B cell (primary cell): ENCODE results near the gene SPPL2A. TPM values are rescaled to one million over a fixed set of nuclear protein-coding genes. Genes with fewer than 3 reads are reported as not detected.

Experiments used
- ATAC-seq: fragments of 200-7000 bp; cut with Tn5 transposase; one replicate; pipeline ENCODE4 v1.10.0; 2021; ENCODE audit warnings: low read depth, mild to moderate bottlenecking, moderate number of reproducible peaks, moderate library complexity
- CTCF ChIA-PET: fragments of 350-600 bp; sonication (Branson Sonifier 250); formaldehyde crosslinking; loops from one replicate; lab custom pipeline; 2021; ENCODE audit warnings: antibody characterized with exemption, inconsistent platforms; lab: Charles Lee
- POLR2A ChIA-PET: fragments of 350-600 bp; sonication (Branson Sonifier 250); formaldehyde crosslinking; loops from one replicate; lab custom pipeline; 2021; ENCODE audit warnings: antibody characterized with exemption; lab: Charles Lee
- DNase-seq: peaks from one replicate; pipeline ENCODE4 v3.0.0; 2013
- H2AFZ ChIP-seq: 2 replicates; pipeline ENCODE4 v1.6.1; 2012; ENCODE audit warnings: mild to moderate bottlenecking, low read depth, low read length; ENCODE audit not compliant: insufficient read depth, poor library complexity, severe bottlenecking
- H3K27ac ChIP-seq, 2 donors: 1 replicate in 1 of 2; 2 replicates in 1 of 2; pipeline ENCODE4 v1.5.1; 2012 to 2013; ENCODE audit warnings: low read length in 2 of 2, mild to moderate bottlenecking in 2 of 2, moderate library complexity in 1 of 2
- H3K27me3 ChIP-seq, 4 experiments: fragments of 200-600 bp in 1 of 4; sonication (generic) in 1 of 4; replicated peaks in 1 of 4; 1 replicate in 2 of 4; 2 replicates in 2 of 4; pipeline versions ENCODE4 v1.6.1 to v1.7.0; 2013 to 2016; ENCODE audit warnings: low read length in 3 of 4, mild to moderate bottlenecking in 2 of 4, mixed read lengths in 1 of 4, moderate library complexity in 1 of 4; ENCODE audit not compliant: insufficient read depth in 4 of 4, control insufficient read depth in 3 of 4; ENCODE audit errors: control extremely low read depth in 1 of 4
- H3K36me3 ChIP-seq, 2 experiments: replicated peaks in 1 of 2; 1 replicate in 1 of 2; 2 replicates in 1 of 2; pipeline versions ENCODE4 v1.6.1 to v1.7.1; 2013; ENCODE audit warnings: low read length in 1 of 2; ENCODE audit not compliant: insufficient read depth in 2 of 2, control insufficient read depth in 1 of 2; ENCODE audit errors: control extremely low read depth in 1 of 2, extremely low read depth in 1 of 2
- H3K4me1 ChIP-seq, 2 donors: fragments of 200-600 bp in 1 of 2; sonication (generic) in 1 of 2; 1 replicate in 1 of 2; 2 replicates in 1 of 2; pipeline versions ENCODE4 v1.5.1 to v1.6.1; 2013 to 2017; ENCODE audit warnings: low read length in 2 of 2; ENCODE audit not compliant: control insufficient read depth in 2 of 2, insufficient read depth in 2 of 2
- H3K4me2 ChIP-seq: replicated peaks from 2 replicates; pipeline ENCODE3; 2012; ENCODE audit warnings: mild to moderate bottlenecking, low read depth, low read length; ENCODE audit not compliant: poor library complexity, severe bottlenecking
- H3K4me3 ChIP-seq, 5 experiments: fragments of 200-600 bp in 1 of 5; sonication (generic) in 1 of 5; 1 replicate in 3 of 5; 2 replicates in 2 of 5; pipeline versions ENCODE4 v1.5.1 to v1.7.0; 2011 to 2016; ENCODE audit warnings: low read length in 4 of 5, mild to moderate bottlenecking in 4 of 5, low read depth in 2 of 5, control low read depth in 1 of 5, moderate library complexity in 1 of 5; ENCODE audit not compliant: insufficient read depth in 1 of 5; ENCODE audit errors: control extremely low read depth in 1 of 5, extremely low read depth in 1 of 5
- H3K79me2 ChIP-seq: fragments of 200-600 bp; sonication (generic); one replicate; pipeline ENCODE4 v1.6.0; 2016; ENCODE audit warnings: low read length; ENCODE audit not compliant: control insufficient read depth, insufficient read depth
- H3K9ac ChIP-seq: fragments of 200-600 bp; sonication (generic); 2 replicates; pipeline ENCODE4 v1.6.1; 2017; ENCODE audit warnings: mild to moderate bottlenecking, low read length, moderate library complexity
- H3K9me3 ChIP-seq, 3 donors: one replicate each; pipeline versions ENCODE4 v1.6.1 to v1.7.1; 2013; ENCODE audit warnings: low read length in 2 of 3; ENCODE audit not compliant: control insufficient read depth in 2 of 3, insufficient read depth in 1 of 3; ENCODE audit errors: control extremely low read depth in 1 of 3
- H4K20me1 ChIP-seq: 2 replicates; pipeline ENCODE4 v1.6.0; 2012; ENCODE audit warnings: mild to moderate bottlenecking, low read length; ENCODE audit not compliant: insufficient read depth, control insufficient read depth, poor library complexity, severe bottlenecking
- H3K27ac Mint-ChIP-seq: one replicate; pipeline ENCODE4 v1.8.0; 2021; ENCODE audit warnings: mixed read lengths
- H3K27me3 Mint-ChIP-seq: one replicate; pipeline ENCODE4 v1.8.0; 2021; ENCODE audit warnings: mixed read lengths
- H3K4me1 Mint-ChIP-seq: one replicate; pipeline ENCODE4 v1.8.0; 2021; ENCODE audit warnings: mixed read lengths
- H3K4me3 Mint-ChIP-seq: one replicate; pipeline ENCODE4 v1.8.0; 2021; ENCODE audit warnings: mixed read lengths
- H3K9me3 Mint-ChIP-seq: one replicate; pipeline ENCODE4 v1.8.0; 2022; ENCODE audit warnings: mixed read lengths; ENCODE audit not compliant: insufficient read depth
- EZH2 ChIP-seq: IDR thresholded peaks from 2 replicates; pipeline ENCODE4 v1.6.1; 2012; ENCODE audit warnings: borderline replicate concordance, low read depth, mild to moderate bottlenecking, moderate library complexity, low read length; ENCODE audit not compliant: insufficient read depth, poor library complexity, severe bottlenecking
- WGBS: methylation state at CpG from one replicate; pipeline ENCODE4 v1.1.5; 2013; ENCODE audit warnings: missing lambda C conversion rate; ENCODE audit not compliant: insufficient coverage; 5-methylcytosine and 5-hydroxymethylcytosine counted together
- intact Hi-C: fragments of 100-400 bp; cut with micrococcal nuclease; formaldehyde crosslinking; loops from one replicate; pipeline ENCODE4 v1.10.0; 2022
- polyA plus RNA-seq: library from polyadenylated mRNA; depleted of rRNA; stranded (reverse); fragments of >200 nt; gene quantifications from 2 replicates; pipeline ENCODE4 v1.2.3, GENCODE V29; 2012
- total RNA-seq, 2 donors: library from RNA; stranded (reverse); fragments of 120-200 nt in 1 of 2; gene quantifications; 1 replicate in 1 of 2; 2 replicates in 1 of 2; pipeline versions ENCODE4 v1.2.3 to v1.2.4, GENCODE V29; 2013 to 2022
- TF ChIP-seq, protein P1 (sequence below): fragments of 200-600 bp; IDR thresholded peaks from one replicate; pipeline ENCODE4 v1.8.0; 2022; ENCODE audit warnings: antibody characterized with exemption, mild to moderate bottlenecking

SPPL2A gene
- total and polyA plus RNA-seq, 2 donors (not counting 1 experiment from before 2014, with no cell fraction given), result 34.6 to 78.3 TPM

DNA sequence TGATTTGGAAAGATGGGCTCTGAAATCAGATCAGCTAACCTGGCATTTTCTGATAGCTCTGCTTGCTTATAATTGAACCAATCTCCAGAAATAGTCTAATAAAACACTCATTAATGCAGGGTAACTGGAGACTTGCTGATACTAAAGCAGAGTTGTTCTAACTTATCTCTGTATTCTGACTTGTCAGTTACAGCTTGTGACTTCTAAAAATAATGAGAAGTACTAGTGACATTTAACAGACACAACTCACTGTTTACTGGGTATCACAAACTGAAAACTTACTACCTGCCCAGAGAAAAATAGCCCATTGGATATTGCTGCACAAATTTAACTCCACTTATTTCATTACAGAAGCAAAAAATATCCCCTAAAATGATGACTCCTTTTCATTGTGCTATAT is 54.9 kb downstream of the SPPL2A start:
- no peak overlapping the region for H2AFZ ChIP-seq
- intact Hi-C loops, result no loop called here
- no peak for ATAC-seq

DNA sequence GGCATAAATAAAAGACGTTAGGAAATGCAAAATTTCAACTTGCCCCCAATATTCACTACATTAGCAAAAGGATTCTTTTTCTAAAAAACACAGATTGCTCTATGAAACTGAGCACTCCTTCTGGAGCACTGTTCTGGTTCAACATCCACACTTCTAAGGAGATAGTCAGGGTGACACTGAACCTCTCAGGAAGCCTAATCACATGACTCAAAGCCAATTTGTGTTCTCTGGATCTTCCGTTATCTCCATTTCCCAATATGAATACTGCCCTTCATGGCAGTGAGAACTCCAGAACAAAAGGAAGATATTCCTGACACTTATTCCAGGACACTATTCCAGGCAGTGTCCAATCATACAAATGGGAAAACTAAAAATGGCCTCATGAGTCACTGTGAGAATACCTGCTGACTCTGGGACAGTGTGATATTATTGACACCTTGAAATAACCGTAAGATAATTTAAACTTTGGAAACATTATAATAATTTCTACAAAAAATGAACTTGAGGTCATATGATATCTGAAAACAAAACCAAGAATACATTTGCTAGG is 57.6 kb downstream of the SPPL2A start:
- no peak overlapping the region for H3K4me3 ChIP-seq
- H3K4me2 ChIP-seq, result no peak overlapping the region
- H3K9ac ChIP-seq, result no peak overlapping the region
- WGBS, result no CpG with 5 or more reads among the region's 3 CpGs
- TF ChIP-seq, protein P1, sequence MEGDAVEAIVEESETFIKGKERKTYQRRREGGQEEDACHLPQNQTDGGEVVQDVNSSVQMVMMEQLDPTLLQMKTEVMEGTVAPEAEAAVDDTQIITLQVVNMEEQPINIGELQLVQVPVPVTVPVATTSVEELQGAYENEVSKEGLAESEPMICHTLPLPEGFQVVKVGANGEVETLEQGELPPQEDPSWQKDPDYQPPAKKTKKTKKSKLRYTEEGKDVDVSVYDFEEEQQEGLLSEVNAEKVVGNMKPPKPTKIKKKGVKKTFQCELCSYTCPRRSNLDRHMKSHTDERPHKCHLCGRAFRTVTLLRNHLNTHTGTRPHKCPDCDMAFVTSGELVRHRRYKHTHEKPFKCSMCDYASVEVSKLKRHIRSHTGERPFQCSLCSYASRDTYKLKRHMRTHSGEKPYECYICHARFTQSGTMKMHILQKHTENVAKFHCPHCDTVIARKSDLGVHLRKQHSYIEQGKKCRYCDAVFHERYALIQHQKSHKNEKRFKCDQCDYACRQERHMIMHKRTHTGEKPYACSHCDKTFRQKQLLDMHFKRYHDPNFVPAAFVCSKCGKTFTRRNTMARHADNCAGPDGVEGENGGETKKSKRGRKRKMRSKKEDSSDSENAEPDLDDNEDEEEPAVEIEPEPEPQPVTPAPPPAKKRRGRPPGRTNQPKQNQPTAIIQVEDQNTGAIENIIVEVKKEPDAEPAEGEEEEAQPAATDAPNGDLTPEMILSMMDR, result no peak
- no peaks in the 10 kb centered on the region for H3K9me3 ChIP-seq
- H3K27me3 ChIP-seq, result no peaks in the 10 kb centered on the region
- no peak overlapping the region for H3K27ac ChIP-seq
- no peak overlapping the region for H2AFZ ChIP-seq
- H3K27me3 Mint-ChIP-seq, result no peaks in the 10 kb centered on the region
- peaks cover 10 to 16% of the 10 kb centered on the region in 2 experiments for H3K36me3 ChIP-seq
- ATAC-seq (no peak), DNase-seq (no peak)
- no peaks in the 10 kb centered on the region for H4K20me1 ChIP-seq
- no peaks in the 10 kb centered on the region for H3K9me3 Mint-ChIP-seq
- intact Hi-C loops, result no loop called here
- no peaks in the 10 kb centered on the region for H3K79me2 ChIP-seq
- no peak overlapping the region for H3K27ac Mint-ChIP-seq
- H3K4me3 Mint-ChIP-seq, result no peak overlapping the region
- no peaks in the 10 kb centered on the region for H3K4me1 Mint-ChIP-seq
- H3K4me1 ChIP-seq, result no peaks in the 10 kb centered on the region
- CTCF ChIA-PET, result no interaction called here
- POLR2A ChIA-PET, result no interaction called here

More for the DNA sequence above, 54.9 kb downstream of the SPPL2A start:
- TF ChIP-seq EZH2, result no peak
- TF ChIP-seq, protein P1, result no peak
- no peaks in the 10 kb centered on the region for H4K20me1 ChIP-seq
- H3K27ac ChIP-seq, result peak overlapping the region in 1 of 2 donors; percentile 46
- ChIA-PET POLR2A (no interaction called here), CTCF (no interaction called here)
- no peak overlapping the region for H3K4me3 Mint-ChIP-seq
- no peaks in the 10 kb centered on the region for H3K27me3 Mint-ChIP-seq
- H3K9ac ChIP-seq, result no peak overlapping the region
- no peaks in the 10 kb centered on the region for H3K27me3 ChIP-seq
- H3K9me3 ChIP-seq, result no peaks in the 10 kb centered on the region
- no peaks in the 10 kb centered on the region for H3K4me1 Mint-ChIP-seq
- H3K9me3 Mint-ChIP-seq, result no peaks in the 10 kb centered on the region
- no peaks in the 10 kb centered on the region for H3K79me2 ChIP-seq
- H3K4me1 ChIP-seq, result no peaks in the 10 kb centered on the region
- no peak overlapping the region for H3K4me2 ChIP-seq
- H3K4me3 ChIP-seq, result no peak overlapping the region
- H3K27ac Mint-ChIP-seq, result no peak overlapping the region
- DNase-seq, result no peak
- peaks cover 10 to 22% of the 10 kb centered on the region in 2 experiments for H3K36me3 ChIP-seq
